ENCODE measurements around the gene BMAL1.

BMAL1 gene

GRCh38 chr11:13304655-13305335 is 27.2 kb downstream of the BMAL1 start:
- no peak for DNase-seq (ENCODE audit: insufficient read length, low spot score)
- TF ChIP-seq CTCF (IDR thresholded peaks at IDR 0.05; ENCODE audit: insufficient read depth, missing control alignments), result no peak
- no peak for FAIRE-seq

- no peak for DNase-seq (ENCODE audit: insufficient read length, low spot score)
- TF ChIP-seq CTCF (IDR thresholded peaks at IDR 0.05; ENCODE audit: insufficient read depth, missing control alignments), result no peak
- FAIRE-seq, result no peak
Measured at GRCh38 chr11:13308704-13309103, 31.1 kb downstream of the BMAL1 start.

GRCh38 chr11:13309156-13309555 is 31.6 kb downstream of the BMAL1 start:
- no peak for TF ChIP-seq CTCF (IDR thresholded peaks at IDR 0.05; ENCODE audit: insufficient read depth, missing control alignments)
- DNase-seq (ENCODE audit: insufficient read length, low spot score) (no peak), FAIRE-seq (no peak)

GRCh38 chr11:13310443-13310842 is 32.9 kb downstream of the BMAL1 start:
- TF ChIP-seq CTCF (IDR thresholded peaks at IDR 0.05; ENCODE audit: insufficient read depth, missing control alignments), result no peak
- FAIRE-seq (no peak), DNase-seq (ENCODE audit: insufficient read length, low spot score) (no peak)

GRCh38 chr11:13311570-13311969 is 34.0 kb downstream of the BMAL1 start:
- TF ChIP-seq CTCF (IDR thresholded peaks at IDR 0.05; ENCODE audit: insufficient read depth, missing control alignments), result no peak
- FAIRE-seq, result no peak
- no peak for DNase-seq (ENCODE audit: insufficient read length, low spot score)

GRCh38 chr11:13313005-13313819 is 35.6 kb downstream of the BMAL1 start:
- FAIRE-seq, result no peak
- TF ChIP-seq CTCF (IDR thresholded peaks at IDR 0.05; ENCODE audit: insufficient read depth, missing control alignments), result no peak
- no peak for DNase-seq (ENCODE audit: insufficient read length, low spot score)

Measured in D721Med (cell line).